Measurements from ENCODE around the gene TMEM150A. TPM values are rescaled to one million over a fixed set of nuclear protein-coding genes. Genes with fewer than 3 reads are reported as not detected.

The TMEM150A gene
- total RNA-seq, 1 experiment from 2014 or later: 19.3 TPM

DNA sequence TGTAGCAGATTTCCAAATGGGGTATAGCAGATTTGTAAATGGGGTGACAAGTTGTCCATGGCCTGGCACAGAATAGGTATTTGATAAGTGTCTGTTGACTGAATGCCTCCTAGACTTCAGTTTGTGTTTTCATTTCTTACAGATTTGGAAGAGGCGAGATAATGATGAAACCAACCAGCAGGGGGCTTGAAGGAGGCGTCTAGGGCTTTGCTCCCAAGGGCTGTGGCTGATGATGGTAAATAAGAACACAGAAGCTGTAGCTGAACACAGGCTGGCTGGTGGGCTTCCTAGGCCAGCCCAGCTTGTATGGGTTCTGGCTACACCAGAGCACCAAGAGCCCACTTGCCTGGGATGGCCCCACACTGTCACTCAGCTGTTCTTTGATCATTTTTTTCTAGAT lies 46.1 kb upstream of the TMEM150A start:
- no peaks in the 10 kb centered on the region for H3K79me1 ChIP-seq (ENCODE audit: insufficient read depth, low read depth, low read length, poor library complexity, severe bottlenecking)
- DNase-seq: no peak
- no peak overlapping the region for H3K56ac ChIP-seq (ENCODE audit: insufficient read length, low read depth, low read length)
- no peak overlapping the region for H3K4me2 ChIP-seq (ENCODE audit: insufficient read depth, insufficient read length, low read length)
- Mint-ChIP-seq H3K27ac (no peak overlapping the region), H3K9me3 (no peaks in the 10 kb centered on the region), H3K27me3 (ENCODE audit: low read depth) (no peaks in the 10 kb centered on the region; the same call in 1 of the 2 replicates), H3K4me3 (no peak overlapping the region), H3K4me1 (no peaks in the 10 kb centered on the region), H3K36me3 (ENCODE audit: insufficient read depth in 1 of 3, low read depth in 3 of 3) (peaks cover 36 to 88% (median 76%) of the 10 kb centered on the region in 3 experiments; a peak in 6 of 7 replicates)
- no peak overlapping the region for H4K5ac ChIP-seq (ENCODE audit: insufficient read length, low read depth, low read length)
- H3K23me2 ChIP-seq (ENCODE audit: insufficient read length, low read depth, low read length, poor library complexity, severe bottlenecking): no peaks in the 10 kb centered on the region
- H3K79me2 ChIP-seq (ENCODE audit: insufficient read depth, low read length): no peaks in the 10 kb centered on the region
- H3K23ac ChIP-seq (ENCODE audit: insufficient read length, low read depth, low read length): no peak overlapping the region
- TF ChIP-seq, protein P1, sequence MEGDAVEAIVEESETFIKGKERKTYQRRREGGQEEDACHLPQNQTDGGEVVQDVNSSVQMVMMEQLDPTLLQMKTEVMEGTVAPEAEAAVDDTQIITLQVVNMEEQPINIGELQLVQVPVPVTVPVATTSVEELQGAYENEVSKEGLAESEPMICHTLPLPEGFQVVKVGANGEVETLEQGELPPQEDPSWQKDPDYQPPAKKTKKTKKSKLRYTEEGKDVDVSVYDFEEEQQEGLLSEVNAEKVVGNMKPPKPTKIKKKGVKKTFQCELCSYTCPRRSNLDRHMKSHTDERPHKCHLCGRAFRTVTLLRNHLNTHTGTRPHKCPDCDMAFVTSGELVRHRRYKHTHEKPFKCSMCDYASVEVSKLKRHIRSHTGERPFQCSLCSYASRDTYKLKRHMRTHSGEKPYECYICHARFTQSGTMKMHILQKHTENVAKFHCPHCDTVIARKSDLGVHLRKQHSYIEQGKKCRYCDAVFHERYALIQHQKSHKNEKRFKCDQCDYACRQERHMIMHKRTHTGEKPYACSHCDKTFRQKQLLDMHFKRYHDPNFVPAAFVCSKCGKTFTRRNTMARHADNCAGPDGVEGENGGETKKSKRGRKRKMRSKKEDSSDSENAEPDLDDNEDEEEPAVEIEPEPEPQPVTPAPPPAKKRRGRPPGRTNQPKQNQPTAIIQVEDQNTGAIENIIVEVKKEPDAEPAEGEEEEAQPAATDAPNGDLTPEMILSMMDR (conservative IDR thresholded peaks at IDR 0.05): peak; percentile 52
- no peak overlapping the region for H3K18ac ChIP-seq (ENCODE audit: insufficient read length, low read depth, low read length)
- no peaks in the 10 kb centered on the region for H3K4me1 ChIP-seq (ENCODE audit: insufficient read depth, low read length)
- no peak overlapping the region for H2BK12ac ChIP-seq (ENCODE audit: insufficient read length, low read depth, low read length)
- H3T11ph ChIP-seq (ENCODE audit: low read length): no peak overlapping the region
- H3K14ac ChIP-seq (ENCODE audit: insufficient read depth, low read length): no peak overlapping the region
- H2BK5ac ChIP-seq (ENCODE audit: insufficient read length, low read length): no peak overlapping the region
- H3K27me3 ChIP-seq (ENCODE audit: insufficient read depth, low read length): no peaks in the 10 kb centered on the region
- H2AFZ ChIP-seq (ENCODE audit: low read length): no peak overlapping the region
- no peak overlapping the region for H4K91ac ChIP-seq (ENCODE audit: insufficient read length, low read depth, low read length)
- H3K27ac ChIP-seq (ENCODE audit: insufficient read length, low read depth, low read length): no peak overlapping the region
- WGBS (ENCODE audit: extremely low coverage, insufficient read length, low lambda C conversion rate): no CpG with 5 or more reads among the region's 2 CpGs
- no peak overlapping the region for H3K4ac ChIP-seq (ENCODE audit: low read depth, low read length)
- H2BK120ac ChIP-seq (ENCODE audit: low read depth, low read length, poor library complexity, severe bottlenecking): no peak overlapping the region
- no peaks in the 10 kb centered on the region for H3K9me3 ChIP-seq (ENCODE audit: control insufficient read depth, low read depth, low read length)
- H2BK15ac ChIP-seq (ENCODE audit: low read depth, low read length): no peak overlapping the region
- no peak overlapping the region for H2BK20ac ChIP-seq (ENCODE audit: low read depth, low read length, poor library complexity, severe bottlenecking)
- H4K20me1 ChIP-seq (ENCODE audit: control insufficient read depth, insufficient read depth, insufficient read length): no peaks in the 10 kb centered on the region
- H4K8ac ChIP-seq (replicated peaks; ENCODE audit: insufficient read length, low read depth, low read length): no peak overlapping the region
- no peak overlapping the region for H2AK5ac ChIP-seq (ENCODE audit: insufficient read length, low read length)
- no peak overlapping the region for H3K9ac ChIP-seq (ENCODE audit: extremely low read depth, insufficient read length, low read length)

All from H9 (cell line).